GM20000 (cell line): ENCODE measurements around the gene TMEM38B.
"Not testable (repeated sequence)": the region's sequence is repeated elsewhere in the genome, so short reads cannot be mapped to it uniquely, and the experiment has no call there.

ENCODE experiments used
- DNase-seq: peaks from one replicate; pipeline ENCODE4 v3.0.0; 2012; ENCODE audit warnings: low spot score
- TF ChIP-seq, protein P1 (sequence below): IDR thresholded peaks from 2 replicates; pipeline ENCODE4 v1.5.1; 2012; ENCODE audit warnings: mild to moderate bottlenecking, control low read depth; ENCODE audit errors: extremely low read depth, missing control alignments

The TMEM38B gene

DNA sequence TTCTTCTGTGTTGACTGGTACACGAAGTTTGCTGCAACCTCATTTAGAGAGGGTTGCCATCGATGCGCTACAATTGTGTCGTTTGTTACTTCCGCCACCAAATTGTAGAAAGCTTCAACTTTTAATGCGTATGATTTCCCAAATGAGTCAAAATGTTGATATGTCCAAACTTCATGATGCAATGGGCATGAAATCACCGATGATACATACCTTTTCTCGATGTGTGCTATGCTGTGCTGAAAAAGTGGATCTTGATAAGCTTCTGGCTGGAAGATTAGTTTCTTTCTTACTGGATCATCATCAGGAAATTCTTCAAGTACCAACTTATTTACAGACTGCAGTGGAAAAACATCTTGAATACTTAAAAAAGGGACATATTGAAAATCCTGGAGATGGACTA, 65.7 kb downstream of the TMEM38B start:
- TF ChIP-seq, protein P1, sequence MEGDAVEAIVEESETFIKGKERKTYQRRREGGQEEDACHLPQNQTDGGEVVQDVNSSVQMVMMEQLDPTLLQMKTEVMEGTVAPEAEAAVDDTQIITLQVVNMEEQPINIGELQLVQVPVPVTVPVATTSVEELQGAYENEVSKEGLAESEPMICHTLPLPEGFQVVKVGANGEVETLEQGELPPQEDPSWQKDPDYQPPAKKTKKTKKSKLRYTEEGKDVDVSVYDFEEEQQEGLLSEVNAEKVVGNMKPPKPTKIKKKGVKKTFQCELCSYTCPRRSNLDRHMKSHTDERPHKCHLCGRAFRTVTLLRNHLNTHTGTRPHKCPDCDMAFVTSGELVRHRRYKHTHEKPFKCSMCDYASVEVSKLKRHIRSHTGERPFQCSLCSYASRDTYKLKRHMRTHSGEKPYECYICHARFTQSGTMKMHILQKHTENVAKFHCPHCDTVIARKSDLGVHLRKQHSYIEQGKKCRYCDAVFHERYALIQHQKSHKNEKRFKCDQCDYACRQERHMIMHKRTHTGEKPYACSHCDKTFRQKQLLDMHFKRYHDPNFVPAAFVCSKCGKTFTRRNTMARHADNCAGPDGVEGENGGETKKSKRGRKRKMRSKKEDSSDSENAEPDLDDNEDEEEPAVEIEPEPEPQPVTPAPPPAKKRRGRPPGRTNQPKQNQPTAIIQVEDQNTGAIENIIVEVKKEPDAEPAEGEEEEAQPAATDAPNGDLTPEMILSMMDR, result no peak
- DNase-seq, result no peak

DNA sequence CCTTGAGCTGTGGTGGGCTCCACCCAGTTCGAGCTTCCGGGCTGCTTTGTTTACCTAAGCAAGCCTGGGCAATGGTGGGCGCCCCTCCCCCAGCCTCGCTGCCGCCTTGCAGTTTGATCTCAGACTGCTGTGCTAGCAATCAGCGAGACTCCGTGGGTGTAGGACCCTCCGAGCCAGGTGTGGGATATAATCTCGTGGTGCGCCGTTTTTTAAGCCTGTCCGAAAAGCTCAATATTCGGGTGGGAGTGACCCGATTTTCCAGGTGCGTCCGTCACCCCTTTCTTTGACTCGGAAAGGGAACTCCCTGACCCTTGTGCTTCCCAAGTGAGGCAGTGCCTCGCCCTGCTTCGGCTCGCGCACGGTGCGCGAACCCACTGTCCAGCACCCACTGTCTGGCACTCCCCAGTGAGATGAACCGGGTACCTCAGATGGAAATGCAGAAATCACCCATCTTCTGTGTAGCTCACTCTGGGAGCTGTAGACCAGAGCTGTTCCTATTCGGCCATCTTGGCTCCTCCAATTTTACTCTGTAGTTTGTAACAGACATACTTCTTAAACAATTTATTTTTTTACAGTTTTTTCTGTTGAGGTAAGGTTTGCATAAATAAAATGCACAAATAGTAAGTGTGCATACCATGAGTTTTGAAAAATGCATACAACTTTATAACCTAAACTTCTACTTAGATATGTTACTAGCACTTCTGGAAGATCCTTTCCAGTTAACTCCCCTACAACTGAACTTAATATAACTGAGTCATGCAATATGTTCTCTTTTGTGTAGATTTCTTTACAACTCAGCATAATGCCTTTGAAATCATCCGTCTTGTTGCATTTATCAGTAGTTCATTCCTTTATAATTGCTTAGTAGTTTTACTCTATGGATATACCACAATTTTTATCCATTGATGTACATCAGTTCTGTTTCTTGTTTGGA, 88.5 kb downstream of the TMEM38B start:
- DNase-seq, result not testable (repeated sequence)

DNA sequence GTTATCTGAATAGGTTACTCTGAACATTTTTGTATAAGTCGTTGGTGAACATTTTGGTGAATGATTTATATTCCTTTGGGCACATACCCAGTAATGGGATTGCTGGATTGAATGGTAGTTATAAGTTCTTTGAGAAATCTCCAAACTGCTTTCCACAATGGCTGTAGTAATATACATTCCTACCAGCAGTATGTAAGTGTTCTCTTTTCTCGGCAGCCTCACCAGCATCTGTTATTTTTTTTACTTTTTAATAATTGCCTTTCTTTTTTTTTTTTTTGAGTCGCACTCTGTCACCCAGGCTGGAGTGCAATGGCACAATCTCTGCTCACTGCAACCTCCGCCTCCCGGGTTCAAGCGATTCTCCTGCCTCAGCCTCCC, 89.1 kb downstream of the TMEM38B start:
- DNase-seq, result not testable (repeated sequence)

DNA sequence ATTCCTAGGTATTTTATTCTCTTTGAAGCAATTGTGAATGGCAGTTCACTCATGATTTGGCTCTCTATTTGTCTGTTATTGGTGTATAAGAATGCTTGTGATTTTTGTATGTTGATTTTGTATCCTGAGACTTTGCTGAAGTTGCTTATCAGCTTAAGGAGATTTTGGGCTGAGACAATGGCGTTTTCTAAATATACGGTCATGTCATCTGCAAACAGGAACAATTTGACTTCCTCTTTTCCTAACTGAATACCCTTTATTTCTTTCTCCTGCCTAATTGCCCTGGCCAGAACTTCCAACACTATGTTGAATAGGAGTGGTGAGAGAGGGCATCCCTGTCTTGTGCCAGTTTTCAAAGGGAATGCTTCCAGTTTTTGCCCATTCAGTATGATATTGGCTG, 92.5 kb downstream of the TMEM38B start:
- not testable (repeated sequence) for DNase-seq

DNA sequence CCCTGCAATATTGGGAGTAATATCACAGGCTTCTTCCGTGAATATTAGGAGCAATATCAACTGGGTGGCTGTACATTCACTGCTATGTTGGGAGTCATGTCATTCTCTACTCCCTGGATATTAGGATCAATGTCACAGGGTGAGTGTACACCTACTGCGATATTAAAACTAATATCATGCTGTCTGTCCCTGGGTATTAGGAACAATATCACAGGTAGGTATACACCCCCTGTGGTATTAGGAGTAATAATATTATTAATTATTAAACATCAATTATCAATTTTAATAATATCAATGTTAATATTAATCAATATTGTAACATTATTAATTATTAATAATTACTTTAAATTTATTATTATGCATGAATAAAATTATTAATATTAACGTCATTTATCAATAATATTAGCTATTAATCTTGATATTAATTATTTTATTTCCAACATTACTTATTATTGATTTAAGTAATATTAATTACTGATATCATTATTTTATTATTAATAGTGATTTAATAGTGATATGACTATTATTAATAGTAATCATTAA, 121.9 kb downstream of the TMEM38B start:
- TF ChIP-seq, protein P1, result no peak
- no peak for DNase-seq

DNA sequence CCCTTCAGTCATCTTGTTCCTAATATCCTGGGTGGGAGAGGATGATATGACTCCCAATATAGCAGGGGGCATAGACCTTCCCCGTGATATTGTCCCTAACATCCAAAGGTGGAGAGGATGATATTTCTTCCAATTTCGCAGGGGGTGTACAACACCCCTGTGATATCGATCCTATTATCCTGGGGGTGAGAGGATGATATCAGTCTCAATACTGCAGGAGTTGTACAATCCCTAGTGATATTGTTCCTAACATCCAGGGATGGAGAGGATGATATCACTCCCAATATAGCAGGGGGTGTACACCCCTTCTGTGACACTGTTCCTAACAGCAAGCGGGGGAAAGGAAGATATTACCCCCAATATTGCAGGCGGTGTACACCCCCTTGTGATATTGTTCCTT, 122.6 kb downstream of the TMEM38B start:
- no peak for DNase-seq
- TF ChIP-seq, protein P1, result no peak

DNA sequence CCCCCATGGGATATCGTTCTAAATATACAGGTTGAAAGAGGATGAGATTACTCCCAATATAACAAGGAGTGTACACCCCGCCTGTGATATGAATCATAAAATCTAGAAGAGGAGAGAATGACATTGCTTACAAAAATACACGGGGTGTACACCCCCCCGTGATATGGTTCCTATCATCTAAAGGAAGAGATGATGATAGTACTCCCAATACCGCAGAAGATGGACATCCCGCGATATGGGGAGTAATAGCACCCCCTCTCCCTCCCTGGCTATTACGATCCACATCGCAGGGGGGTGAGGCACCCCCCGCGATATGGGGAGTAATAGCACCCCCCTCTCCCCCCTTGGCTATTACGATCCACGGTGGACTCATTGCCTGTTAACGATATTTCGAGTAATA, 124.6 kb downstream of the TMEM38B start:
- no peak for DNase-seq
- TF ChIP-seq, protein P1, result no peak

DNA sequence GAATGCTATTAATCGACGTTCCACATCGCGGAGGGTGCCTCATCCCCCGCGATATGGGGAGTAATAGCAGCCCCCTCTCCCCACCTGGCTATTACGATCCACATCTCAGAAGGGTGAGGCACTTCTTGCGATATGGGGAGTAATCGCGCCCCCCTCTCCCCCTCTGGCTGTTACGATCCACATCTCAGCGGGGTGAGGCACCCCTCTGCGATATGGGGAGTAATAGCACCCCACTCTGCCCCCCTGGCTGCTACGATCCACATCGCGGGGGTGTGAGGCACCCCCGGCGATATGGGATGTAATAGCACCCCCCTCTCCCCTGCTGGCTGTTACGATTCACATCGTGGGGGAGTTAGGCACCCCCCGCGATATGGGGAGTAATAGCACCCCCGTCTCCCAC, 128.5 kb downstream of the TMEM38B start:
- TF ChIP-seq, protein P1, result no peak
- DNase-seq, result no peak
